ENCODE measurements around the gene CHST15.
"Not testable (repeated sequence)": the region's sequence is repeated elsewhere in the genome, so short reads cannot be mapped to it uniquely, and the experiment has no call there.

The CHST15 gene

DNA sequence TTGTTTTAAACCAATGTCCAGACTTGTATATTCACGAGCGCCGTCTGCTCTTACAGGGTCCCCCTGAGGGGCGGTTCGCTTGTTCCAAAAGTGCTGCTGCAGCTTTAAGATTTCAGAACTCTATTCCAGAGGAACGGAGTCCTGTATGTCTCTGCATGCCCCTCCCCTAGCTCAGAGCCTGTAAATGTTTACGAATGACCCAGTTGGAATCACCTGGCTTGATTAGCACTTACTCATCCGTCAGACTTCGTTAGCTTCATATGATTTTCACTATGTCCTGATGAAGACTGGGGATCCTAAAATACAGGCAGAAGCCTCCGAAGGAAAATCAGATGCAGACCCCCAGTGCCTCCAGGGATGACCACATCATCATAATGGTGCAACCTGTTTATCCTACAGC is 4.5 kb upstream of the CHST15 start:
- no peak for DNase-seq

DNA sequence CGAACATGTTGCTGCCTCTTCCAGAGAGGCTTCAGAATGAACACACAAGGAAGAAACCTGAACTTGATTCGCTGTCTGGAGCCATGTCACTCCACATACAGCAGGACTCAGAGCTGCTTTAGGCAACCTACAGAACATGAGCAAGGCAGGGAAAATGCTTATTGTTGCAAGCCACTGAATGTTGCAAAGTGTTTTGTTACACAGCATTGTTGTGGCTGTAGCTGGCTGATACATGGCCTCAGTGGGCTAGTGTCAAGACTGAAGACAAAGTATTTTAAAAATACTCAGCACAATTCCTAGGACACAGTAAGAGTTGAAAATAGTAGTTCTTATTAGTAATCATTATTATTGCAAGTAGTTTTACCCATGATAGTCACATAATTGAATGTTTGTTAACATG is 3.1 kb upstream of the CHST15 start:
- no peak for DNase-seq

DNA sequence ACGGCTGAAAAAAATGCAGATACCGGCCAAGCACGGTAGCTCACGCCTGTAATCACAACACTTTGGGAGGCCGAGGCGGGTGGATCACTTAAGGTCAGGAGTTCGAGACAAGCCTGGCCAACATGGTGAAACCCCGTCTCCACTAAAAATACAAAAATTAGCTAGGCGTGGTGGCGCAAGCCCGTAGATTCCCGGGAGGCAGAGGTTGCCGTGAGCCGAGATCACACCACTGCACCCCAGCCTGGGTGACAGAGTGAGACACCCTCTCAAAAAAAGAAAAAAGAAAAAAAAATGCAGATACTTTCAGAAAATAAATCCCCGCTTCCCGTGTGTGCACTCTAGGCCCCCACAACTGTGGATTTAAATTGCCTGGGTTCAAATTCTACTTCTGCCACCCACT is 2.4 kb upstream of the CHST15 start:
- not testable (repeated sequence) for DNase-seq

DNA sequence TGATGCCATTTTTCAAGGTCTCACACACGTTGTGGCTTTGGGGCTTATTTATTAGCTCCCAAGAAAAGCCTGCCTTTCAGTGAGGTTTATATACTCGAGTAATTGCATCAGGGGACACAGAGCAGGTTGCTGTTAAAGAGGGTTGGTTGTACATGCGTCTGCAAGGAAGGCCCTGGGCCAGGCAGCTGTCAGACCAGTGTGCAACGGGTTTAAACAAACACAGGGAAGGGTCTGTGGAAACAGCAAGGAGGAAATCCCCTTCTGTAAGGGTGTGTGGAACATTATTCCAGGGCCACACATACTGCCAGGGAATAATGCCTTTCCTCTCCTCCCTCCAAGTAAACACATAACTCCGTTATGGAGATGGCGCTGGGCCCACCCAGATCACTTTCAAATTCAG is 1.7 kb upstream of the CHST15 start:
- no peak for DNase-seq

DNA sequence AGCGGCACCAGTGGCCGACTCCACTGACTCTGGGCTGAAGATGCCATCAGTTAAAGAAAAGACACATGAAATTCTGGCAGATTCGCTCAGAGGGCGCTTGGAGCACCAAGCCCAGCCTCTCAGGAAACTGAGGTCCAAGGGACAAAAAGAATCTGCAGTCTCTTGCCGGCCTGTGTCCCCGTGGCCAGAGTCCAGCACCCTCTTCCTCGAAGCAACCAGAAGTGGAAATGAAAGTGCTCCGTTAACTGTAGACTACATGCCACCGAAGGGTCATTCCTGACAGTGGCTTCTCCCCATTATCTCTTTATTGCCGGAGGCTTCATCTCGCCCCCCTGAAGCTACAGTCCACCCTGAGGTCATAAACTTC is 1.0 kb upstream of the CHST15 start:
- no peak for DNase-seq

DNA sequence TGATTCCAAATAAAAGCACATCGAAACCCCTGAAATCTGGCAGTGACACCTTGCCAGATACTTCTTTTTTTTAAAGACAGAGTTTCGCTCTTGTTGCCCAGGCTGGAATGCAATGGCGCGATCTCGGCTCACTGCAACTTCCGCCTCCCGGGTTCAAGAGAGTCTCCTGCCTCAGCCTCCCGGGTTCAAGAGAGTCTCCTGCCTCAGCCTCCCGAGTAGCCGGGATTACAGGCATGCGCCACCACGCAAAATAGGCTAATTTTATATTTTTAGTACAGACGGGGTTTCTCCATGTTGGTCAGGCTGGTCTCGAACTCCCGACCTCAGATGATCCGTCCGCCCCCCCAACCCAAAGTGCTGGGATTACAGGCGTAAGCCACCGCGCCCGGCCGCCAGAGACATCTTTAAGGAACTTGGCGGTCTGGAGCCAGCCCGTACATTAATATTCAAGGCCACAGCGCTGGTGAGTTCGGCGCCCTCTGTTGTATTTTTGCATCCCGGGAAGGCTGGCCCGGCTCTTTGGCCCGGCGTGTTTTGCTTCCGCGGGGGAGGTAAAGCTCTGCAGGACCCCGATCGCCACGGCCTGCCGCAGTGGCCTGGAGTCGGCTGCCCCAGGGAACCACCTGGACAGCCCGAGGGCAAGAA is 498 bp upstream of the CHST15 start:
- not testable (repeated sequence) for DNase-seq

DNA sequence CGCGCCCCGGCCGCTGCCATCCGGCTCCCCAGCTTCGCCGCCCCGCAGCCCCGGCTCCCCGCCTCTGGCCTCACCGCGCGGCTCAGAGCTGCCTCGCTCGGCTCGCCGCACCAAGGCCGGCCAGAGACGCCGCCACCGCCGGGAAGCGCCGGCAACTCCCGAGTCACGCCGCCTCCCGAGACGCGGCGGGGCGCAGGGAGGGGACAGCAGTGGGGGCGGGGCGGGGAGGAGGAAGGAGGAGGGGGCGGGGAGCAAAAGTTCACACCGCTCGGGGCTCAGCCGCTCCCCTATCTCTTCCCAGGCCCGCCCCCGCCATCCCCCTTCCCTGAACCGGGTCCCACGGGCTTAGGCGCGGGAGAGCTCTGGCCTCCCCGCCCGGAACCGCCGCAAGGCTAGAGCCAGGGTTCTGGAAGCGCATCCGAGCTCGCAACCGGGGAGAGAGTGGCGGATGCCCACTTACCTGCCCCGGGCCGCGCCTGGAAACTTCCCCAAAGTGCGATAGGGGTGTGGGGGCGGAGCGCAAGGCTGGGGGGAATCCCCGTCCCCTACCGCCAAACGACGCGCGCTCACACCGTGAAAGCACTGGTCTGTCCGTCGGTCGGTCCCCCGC is 1.0 kb downstream of the CHST15 start:
- DNase-seq, result no peak

DNA sequence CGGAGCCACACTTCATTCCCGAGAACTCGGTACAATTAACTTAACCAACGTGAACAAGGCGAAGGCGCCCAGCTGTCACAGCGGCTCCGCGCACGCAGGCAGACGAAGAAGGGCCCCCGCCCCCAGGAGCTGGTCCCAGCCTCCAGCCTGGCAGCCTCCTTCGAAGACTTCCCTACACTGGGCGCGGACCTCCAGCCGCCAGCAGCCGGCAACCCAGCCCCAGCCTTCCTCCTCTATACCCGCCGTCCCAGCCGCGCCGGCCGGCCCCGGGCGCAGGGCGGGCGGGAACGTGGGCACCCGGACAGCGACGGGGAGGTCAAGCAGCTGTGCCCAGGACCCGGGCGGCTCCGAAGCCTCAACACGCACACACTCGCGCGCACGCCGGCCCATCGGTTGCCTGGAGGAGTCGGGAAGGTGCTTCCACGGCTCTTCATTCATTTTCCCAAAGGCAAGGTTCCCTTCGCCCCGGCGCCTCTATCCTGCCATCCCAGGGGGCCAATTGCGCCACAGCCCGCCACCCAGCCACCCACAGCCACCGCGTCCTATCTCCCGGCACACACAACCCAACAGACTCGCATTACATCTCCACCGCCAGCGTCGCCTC is 1.6 kb downstream of the CHST15 start:
- no peak for DNase-seq

DNA sequence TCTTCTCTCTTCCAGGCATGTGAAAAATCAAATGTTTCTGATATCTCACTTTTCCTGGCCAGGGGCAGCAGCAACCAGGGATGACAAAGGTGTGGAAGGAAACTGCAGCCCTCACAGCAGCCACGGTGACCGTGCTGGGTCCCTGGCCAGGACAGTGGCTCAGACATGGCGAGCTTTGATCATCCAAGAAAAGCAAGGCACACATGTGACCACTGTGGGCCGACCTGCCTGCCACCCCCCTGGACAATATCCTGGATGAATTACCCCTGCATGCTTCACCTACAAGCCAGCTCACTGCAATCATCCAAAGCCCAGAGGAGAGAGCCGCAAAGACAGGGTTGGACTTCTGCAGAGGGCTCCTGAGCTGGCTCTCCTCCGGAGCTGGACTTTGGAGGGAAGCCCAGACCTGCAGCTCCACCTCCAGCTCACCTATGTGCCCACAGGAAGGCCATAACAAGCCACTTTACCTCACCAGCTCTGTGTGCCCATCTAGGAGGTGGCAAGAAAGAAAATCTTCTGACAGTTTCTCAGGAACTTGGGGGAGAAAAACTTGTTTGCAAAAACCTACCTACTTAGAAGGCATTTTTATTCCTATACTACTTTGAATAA is 2.7 kb downstream of the CHST15 start:
- no peak for DNase-seq

DNA sequence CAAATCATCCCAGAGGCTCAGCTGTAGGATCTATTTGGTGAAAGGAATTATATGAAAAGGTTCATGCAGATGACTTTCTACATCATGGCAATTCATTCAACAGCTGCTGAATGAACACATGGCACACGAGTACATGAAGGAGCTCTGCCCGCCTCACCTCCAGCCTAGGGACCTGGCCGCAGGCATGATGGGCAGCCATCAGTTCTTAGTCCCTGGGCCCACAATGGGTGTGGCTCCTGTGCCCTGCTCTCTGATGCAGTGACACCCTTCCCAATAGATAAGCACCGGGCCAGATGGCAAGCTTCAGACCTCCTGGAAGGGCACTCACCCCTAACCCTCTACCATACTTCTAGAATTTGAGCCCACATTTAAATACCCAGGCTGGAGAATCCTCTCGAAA is 3.5 kb downstream of the CHST15 start:
- no peak for DNase-seq

DNA sequence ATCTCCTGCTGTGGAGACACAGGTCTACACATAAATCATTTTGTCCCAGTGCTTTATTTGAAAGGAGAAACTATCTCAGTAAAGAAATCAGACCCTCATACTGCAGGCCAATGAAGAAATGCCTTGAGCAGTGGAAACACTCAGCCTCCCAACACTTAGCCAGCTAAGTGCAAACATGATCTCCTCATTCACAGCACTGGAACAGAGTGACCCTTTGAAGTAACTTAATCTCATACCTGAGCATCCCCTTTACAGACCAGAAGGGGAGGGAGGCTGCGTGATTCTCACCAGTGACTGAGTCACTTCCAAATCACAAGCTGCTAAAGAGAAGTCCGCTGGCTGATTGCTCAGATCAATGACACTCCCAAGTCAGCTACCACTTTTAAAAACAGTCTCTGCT is 4.5 kb downstream of the CHST15 start:
- no peak for DNase-seq

DNA sequence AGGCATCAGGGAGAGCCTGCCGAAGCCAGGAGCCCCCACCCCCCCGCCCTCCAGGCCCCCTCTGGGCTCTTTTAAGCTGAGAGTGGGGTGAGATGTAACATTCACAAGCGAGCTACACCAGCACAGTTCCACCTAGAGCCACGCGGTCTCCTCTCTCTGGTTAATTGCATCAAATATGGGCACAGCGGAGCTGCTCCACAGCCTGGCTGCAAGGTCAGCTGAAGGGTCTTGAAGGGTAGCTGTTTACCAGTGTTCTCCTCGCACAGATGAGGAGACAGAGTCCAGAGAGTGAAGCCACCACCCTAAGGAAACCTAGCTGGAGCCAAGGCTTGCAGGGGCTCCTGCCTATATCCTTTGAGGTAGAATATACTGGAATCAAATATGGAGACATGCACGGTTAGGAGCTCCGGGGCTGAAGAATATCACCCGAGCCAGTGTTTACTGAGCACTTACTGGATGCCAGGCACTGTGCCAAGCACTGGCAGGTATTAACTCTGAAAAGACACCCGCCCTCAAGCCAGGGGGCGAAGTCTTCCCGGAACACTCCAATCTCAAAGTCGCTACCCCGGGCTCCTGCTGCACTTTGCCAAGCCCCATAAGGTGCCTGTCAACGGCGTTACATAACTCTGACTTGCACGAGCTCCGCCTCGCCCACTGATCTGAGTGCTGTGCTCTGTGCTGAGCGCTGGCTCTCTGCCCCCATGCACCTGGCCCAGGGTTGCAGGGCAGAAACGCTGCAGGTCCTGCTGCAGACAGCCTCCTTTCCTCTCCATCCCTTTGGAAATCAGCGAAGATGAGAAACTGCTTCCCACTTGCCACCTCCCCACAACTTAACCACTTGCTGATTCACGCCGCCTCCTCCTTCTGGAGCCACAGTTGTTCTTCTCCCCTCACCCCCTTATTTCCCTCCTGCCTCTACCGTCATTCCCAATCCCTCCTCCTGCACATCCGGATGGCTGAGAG is 5.4 kb downstream of the CHST15 start:
- DNase-seq, result no peak

DNA sequence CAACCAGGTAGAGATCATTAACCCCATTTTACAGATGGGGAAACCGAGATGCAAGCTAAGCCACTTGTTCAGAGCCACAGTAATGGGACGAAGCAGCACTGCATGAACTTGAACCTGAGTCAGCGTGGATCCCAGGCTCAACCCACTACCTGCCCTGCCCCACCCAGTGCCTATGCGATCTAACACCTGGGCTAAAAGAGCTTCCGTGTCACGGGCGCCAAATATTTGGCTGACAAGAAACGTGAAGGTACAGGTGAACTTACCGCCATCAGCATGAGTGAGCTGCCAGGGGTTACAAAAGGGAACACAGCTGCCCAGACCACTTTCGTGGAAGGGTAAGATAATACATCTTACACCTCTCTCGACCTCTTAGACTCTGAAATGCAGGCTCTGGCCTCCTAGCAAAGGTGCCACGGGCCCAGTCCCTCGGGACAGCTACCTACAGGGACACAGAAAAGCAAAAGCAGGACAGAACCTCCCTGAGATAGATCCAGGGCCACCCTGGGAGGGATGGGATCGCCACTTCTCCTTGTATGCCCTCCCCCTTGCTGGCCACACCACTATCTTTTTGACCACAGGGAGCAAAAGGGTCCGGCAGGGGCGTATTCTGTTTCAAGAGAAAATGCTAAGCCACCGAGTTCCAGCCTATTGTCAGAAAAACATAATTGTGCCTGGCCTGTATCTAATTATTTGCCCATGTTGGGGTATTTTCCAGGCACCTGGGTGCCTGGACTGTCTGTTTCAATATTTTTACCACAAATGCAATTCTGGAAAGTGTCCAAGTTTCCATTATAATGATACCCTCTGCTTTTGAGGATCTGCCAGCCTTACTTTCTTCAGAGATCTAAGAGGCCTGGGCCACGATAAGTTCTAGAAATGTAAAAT is 6.4 kb downstream of the CHST15 start:
- no peak for DNase-seq

DNA sequence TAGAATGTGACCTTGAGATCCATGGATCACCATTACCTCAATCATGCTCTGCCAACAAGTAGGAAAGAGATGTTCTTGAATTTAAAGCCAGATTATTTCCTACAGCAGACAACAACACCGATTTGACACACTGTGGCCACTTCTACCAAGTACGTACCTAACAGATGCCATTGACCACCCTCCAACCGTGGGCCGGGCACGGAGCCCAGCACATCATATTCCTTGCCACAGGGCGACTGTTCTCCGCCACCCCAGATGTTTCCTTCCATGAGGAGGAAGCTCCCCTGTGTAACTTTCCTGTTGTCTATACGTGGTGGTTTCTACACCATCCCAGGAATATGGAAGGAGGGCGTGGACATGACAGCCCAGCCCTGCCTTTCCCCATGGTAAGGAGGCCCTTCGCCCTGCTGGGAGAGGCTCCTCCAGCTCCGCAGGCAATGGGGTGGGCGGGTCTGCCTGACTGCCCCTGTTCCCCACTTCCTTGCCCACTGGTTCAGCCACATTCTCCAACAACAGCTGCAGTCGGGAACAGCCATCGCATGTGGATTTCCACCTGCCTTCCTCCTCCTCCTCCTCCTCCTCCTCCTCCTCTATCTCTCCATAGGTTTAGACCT is 7.2 kb downstream of the CHST15 start:
- no peak for DNase-seq

DNA sequence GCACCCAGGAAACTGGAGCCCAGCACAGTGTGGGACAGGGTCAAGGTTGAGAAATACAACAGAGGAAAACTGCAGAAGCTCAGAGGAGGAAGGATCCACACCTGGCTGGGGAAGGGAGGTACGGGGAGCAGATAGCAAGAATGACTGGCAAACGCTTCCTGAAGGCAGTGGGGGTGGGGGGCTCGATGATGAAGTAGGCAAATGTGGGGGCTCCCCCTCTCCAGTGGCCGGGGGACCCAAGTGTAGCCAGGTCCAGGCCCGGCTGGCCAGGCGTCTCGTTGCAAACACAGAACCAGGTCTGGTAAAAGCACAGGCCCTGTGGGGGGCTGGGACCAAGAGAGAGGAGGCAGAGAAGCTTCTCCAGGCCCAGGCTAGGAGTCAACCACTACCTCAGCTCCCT is 7.7 kb downstream of the CHST15 start:
- DNase-seq, result no peak

DNA sequence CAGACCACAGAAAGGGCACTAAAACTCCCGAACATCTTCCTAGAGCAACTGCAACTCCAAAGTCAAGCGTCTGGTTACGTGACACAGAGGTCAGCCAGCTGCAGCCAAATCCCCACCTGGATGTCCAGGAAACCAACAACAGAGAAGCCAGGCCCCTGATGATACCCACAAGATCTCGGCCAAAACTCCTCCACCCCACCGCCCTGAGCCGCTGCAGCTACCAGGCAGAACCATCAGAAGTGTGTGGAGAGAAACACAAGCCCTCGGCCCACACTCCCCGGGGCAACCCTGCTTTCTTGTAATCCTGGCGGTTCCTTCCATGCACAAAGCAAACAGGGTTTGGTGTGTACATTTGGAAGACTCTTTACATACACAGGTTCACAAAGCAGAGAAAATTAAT is 8.7 kb downstream of the CHST15 start:
- DNase-seq, result no peak

DNA sequence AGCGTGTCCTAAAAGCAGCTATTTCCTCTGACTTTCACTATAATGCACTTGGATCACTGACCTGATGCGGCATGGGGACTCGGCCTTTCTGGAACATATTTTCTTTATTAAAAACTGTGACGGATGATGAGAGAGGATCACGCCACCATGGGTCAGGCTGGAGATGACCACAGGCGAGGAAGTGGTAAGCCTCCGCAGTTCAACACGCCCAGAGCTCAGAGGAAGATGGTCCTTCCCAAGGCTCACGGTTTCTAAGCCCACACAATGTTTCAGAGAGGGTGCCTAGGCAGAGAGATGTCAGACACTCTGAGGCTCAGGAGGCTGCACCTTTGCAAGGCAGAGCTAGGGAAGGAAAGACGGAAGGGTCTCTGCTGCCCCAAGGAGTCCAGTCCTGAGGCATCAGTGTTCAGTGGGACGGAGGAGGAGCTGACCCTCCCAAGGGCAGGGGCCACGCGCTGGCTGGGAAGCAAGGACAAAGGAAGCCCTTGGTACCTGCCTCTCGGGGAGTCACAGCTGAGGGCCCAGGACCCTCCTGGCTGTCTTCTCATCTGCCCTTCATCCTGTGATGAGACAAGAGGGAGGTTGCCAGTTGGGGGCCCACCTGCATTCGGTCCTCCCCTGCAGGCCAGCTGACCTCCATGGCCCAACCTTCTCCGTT is 9.5 kb downstream of the CHST15 start:
- no peak for DNase-seq

DNA sequence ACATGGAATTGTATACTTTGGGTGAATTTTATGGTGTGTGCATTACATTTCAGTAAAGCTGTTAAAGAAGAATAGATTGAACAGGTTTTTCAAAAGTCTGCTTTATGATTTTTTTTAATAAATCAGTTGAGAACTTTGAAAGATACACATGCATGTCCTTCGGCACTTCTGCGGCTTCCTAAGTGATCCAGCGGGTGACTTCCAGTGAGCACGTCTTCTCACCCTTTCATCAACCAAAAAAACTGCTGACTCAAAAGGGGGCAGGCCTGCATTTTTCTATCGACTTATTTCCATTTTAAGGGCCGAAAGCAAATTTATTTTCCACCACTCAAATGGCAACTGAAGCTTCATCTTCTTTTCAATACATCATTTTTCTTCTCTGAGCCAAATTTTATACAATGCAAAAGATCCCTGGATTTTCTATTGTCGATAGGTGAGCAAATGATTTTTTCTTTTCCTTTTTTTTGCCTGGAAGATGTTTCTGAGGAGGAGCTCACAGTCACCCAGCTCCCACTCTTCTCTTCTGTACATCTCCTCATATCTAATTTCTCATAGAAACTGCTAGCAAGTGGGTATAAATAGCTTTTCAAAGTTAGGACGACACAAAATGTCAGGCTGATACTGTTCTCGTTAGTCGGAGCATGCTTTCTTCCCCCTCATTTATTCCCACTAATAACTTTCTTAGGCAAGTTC is 10.2 kb downstream of the CHST15 start:
- no peak for DNase-seq

DNA sequence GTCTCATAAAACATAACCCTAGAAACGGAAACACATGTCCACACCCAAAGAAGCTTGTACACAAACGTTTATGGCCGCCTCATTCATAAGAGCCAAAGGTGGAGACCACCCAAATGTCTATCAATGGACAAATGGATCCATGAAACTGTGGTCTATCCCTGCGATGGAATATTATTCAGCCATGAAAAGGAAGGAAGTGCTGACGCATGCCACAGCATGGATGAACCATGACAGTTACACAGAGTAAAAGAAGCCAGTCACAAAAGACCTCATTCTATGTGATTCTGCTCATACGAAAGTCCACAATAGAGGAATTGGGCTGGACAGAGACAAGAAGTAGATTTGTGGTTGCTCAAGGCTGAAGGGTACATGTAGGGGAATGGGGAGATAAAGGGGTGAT is 10.8 kb downstream of the CHST15 start:
- no peak for DNase-seq

DNA sequence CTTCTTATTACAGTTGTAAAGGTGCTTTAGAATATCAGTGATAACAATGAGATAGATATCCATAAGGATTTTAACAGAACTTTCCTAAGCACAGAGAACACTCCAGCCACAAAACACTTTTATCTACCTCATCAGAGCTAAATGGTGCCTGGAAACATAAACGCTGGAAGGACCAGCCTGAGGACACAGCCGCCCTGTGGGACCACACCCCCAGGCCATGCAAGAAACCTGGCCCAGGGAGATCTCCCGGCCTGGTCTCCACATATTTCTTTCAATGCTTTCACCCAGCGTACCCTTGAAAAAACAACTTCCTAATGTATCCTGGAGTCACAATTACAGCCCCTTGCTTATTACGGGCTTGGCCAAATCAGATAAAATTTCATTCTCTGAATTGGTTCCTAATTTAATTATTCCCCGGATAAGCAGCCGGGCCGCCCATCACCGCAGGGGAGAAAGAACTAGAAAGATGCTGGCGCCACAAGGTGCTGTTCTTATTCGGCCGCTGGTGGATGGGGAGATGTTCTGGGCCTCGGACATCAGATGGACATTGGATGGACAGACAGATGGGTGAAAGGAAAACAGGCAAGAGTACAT is 11.8 kb downstream of the CHST15 start:
- DNase-seq, result no peak
